HL-60 (cell line): Measurements from ENCODE around the gene SRRM5.

Experiments used
- POLR2AphosphoS5 ChIP-seq: IDR thresholded peaks from 2 replicates; pipeline ENCODE4 v1.6.1; 2012; ENCODE audit warnings: low read depth
- SPI1 ChIP-seq: IDR thresholded peaks from 2 replicates; pipeline ENCODE4 v1.6.1; 2012; ENCODE audit warnings: low read depth, mild to moderate bottlenecking, borderline replicate concordance
- TF ChIP-seq, protein P1 (sequence below): IDR thresholded peaks from one replicate; pipeline ENCODE4 v1.5.1; 2011; ENCODE audit warnings: low read length, control low read depth, inconsistent platforms; ENCODE audit not compliant: insufficient read depth

DNA sequence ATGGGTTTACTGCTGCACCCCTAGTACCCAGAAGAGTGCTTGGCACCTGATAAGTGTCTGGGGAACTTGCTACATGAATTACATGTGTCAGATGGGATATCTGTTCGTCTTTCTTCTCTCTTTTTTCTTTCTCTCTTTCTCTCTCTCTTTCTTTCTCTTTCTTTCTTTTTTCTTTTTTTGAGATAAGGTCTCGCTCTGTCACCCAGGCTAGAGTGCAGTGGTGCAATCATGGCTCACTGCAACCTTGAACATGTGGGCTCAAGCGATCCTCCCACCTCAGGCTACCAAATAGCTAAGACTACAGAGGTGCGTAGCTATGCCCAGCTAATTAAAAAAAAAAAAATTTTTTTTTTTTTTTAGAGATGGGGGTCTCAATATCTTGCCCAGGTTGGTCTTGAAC is 21.6 kb downstream of the SRRM5 start:
- TF ChIP-seq, protein P1, sequence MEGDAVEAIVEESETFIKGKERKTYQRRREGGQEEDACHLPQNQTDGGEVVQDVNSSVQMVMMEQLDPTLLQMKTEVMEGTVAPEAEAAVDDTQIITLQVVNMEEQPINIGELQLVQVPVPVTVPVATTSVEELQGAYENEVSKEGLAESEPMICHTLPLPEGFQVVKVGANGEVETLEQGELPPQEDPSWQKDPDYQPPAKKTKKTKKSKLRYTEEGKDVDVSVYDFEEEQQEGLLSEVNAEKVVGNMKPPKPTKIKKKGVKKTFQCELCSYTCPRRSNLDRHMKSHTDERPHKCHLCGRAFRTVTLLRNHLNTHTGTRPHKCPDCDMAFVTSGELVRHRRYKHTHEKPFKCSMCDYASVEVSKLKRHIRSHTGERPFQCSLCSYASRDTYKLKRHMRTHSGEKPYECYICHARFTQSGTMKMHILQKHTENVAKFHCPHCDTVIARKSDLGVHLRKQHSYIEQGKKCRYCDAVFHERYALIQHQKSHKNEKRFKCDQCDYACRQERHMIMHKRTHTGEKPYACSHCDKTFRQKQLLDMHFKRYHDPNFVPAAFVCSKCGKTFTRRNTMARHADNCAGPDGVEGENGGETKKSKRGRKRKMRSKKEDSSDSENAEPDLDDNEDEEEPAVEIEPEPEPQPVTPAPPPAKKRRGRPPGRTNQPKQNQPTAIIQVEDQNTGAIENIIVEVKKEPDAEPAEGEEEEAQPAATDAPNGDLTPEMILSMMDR, result no peak
- TF ChIP-seq SPI1 (no peak), POLR2AphosphoS5 (no peak)
